GM18858 (cell line): ENCODE data around the gene PHAF1.

ENCODE experiments used
- ATAC-seq: cut with Tn5 transposase; IDR thresholded peaks from one replicate; pipeline ENCODE4 v1.9.1; 2021; ENCODE audit not compliant: unreplicated experiment

Gene PHAF1

GRCh38 chr16:67192781-67193361 is 83.1 kb downstream of the PHAF1 start:
- no peak for ATAC-seq

- ATAC-seq = no peak
Observed at GRCh38 chr16:67193536-67193935, 83.8 kb downstream of the PHAF1 start.

- no peak for ATAC-seq
Observed at GRCh38 chr16:67194260-67194659, 84.5 kb downstream of the PHAF1 start.

GRCh38 chr16:67195676-67196075 is 85.9 kb downstream of the PHAF1 start:
- ATAC-seq = no peak

GRCh38 chr16:67196881-67197280 is 87.1 kb downstream of the PHAF1 start:
- ATAC-seq = no peak

- no peak for ATAC-seq
Observed at GRCh38 chr16:67197704-67198103, 88.0 kb downstream of the PHAF1 start.
